Activated CD4-positive, alpha-beta T cell treated with anti-CD3 and anti-CD28 coated beads, Interleukin-2, amount 50 U/mL, for 48 hours (primary cell): ENCODE data around the gene SETX.

Experiments
- DNase-seq, 2 experiments: peaks; one replicate each; pipeline ENCODE4 v3.0.0-alpha.2; 2020

Gene SETX

DNA sequence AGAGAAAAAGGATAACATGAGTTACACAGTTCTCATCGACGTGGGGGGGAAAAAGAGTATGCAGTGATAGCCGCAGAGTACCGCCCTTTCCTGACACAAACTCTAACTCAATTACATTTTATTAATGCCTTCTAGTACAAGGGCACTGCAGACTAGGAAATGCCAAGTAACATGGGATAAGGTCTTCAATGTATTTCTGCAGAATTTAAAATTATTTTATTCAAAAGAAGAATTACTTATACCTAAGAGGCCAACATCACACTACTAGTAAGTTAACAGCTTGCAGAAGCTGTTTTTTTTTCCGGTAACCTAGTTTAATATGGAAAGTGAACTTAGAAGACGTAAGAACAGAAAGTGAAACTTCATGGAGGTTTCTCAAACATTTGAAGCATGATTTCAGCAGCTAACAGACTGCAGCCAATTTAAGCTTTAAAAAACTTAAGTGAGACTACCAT lies 3.9 kb downstream of the SETX start:
- peak in 1 of 2 experiments; percentile 22 for DNase-seq

DNA sequence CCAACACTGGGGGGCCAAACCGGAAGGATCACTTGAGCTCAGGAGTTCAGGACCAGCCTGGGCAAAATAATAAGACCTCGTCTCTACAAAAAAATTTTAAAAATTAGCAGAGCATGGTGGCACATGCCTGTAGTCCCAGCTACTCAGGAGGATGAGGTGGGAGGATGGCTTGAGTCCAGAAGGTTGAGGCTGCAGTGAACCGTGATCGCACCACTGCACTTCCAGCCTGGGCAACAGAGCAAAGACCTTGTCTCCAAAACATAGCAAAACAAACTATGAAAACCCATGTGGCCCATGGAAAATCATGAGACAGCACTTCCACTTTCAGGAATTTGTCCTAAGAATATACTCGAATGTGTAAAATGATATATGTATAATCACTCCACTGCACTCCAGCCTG lies 6.1 kb downstream of the SETX start:
- no peak for DNase-seq

GRCh38 chr9:132346177-132346576 lies 8.6 kb downstream of the SETX start:
- DNase-seq = no peak

- DNase-seq = no peak
These were observed 13.5 kb downstream of the SETX start for GRCh38 chr9:132341177-132341840.

GRCh38 chr9:132334364-132334763 lies 20.4 kb downstream of the SETX start:
- no peak for DNase-seq

GRCh38 chr9:132333556-132333955 lies 21.2 kb downstream of the SETX start:
- DNase-seq = no peak

- DNase-seq = no peak
These were observed 26.2 kb downstream of the SETX start for GRCh38 chr9:132328580-132328979.

DNA sequence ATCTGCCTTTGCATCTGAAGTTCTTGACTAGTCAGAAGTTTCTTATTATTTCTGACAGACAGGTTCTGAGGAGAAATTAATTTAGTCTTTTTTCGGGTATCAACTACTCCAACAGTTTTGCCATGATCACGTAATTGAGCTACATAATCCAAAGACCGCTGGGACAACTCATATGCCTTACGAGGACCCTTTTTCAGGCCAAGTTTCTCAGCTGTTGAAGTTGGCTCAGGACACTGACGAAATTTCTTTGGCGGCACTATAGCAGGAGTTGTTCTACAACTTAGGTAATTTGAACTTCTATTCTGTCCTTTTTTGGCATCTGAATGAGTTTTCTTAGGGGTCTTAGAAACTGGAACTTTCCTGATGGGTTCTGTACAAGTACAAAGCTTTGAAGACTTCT lies 27.2 kb downstream of the SETX start:
- DNase-seq = no peak

DNA sequence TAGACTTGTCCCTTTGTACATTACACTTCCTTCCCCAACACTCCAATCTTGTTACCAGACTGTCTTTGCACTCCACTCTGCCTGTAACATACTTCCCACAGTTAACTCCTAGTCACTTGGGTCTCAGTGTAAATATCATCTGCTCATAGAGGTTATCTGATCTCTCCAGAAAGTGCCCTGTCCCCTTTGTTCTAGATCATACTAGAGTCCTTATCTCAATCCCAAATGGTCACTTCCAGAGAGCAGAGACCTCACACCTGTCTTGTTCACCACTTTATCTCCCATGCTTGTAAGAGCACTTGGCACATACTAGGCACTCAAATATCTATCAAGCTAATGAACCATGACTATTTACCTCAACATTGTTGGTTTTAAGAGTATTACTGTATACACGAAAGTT lies 30.4 kb downstream of the SETX start:
- DNase-seq = no peak

- DNase-seq = no peak
These were observed 35.2 kb downstream of the SETX start for GRCh38 chr9:132319421-132320110.

DNA sequence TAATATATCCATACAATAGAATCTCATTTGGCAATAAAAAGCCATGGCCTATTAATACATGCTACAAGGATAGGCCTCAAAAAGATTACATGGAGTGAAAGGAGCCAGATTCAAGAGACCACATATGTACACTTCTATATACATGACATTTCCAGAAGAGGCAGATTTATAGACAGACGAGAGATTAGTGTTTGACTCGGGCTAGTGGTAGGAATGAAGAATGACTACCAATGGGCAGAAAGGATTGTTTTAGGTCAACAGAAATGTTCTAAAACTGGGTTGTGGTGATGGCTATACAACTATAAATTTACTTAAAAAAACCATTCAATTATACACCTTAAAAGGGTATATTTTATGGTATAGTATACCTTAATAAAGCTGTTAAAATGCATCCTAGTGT lies 41.9 kb downstream of the SETX start:
- no peak for DNase-seq

DNA sequence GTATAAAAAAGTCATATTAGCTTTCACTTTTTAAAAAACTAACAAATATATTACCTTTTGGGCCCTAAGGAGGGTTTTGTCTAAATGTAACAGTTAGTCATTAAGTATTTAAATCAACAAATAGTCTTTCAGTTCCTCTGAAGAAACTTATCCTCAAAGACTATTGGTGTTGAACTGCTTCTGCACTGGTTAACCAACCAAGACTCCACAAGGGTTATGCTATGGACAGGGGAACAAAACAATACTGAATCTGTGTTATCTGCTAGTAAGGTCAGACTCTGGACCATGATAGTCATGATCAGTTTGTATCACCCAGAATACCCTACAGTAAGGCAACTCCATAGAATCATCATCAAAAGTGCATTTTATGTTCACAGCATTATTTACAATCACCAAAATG lies 42.4 kb downstream of the SETX start:
- no peak for DNase-seq

GRCh38 chr9:132311978-132312377 lies 42.8 kb downstream of the SETX start:
- no peak for DNase-seq

DNA sequence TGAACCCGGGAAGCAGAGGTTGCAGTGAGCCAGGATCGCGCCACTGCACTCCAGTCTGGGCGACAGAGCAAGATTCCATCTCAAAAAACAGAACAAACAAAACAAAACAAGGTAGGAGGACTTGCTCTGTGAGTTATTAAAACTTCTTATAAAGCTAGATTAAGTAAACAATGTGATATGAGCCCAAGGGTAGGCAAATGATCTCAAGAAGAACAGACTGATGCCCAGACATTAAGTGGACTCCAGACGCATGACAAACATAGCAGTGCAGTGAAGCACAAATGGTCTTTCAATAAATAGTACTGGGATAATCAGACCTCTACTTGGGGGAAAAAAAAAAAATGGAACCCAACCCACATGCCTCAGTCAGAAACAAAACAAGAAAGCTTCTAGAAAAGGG lies 45.7 kb downstream of the SETX start:
- no peak for DNase-seq

DNA sequence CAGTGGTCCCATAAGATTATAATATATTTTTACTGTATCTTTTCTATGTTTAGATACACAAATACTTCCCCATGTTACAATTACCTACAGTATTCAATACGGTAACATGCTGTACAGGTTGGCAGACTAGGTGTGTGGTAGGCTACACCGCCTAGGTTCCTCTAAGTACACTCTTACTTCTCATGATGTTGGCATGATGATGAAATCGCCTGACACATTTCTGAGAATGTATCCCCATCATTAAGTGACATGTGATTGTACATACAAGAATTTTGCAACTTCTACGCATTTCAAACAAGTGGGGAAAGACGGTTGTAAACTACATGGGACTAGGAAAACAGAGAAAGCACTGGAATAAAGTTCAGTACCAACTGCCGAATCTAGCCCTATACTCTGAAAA lies 53.3 kb downstream of the SETX start:
- no peak for DNase-seq

DNA sequence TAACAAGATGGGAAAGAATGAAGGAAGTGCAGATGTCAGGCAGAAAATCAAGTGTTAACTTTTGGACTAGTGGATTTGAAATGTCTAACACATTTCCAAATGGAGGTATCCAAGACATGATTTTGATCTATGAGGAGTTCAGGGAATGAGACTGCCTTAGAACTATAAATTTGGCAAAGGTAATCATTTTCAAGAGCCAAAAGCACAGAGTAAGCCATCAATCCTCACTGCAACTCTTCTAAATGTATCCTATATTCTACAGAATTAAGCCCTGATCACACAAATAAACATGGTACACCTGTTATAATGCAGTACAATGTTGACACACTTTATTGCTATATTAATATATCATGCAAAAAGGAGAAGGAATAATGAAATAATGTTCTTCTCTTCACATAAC lies 55.6 kb downstream of the SETX start:
- DNase-seq = no peak

DNA sequence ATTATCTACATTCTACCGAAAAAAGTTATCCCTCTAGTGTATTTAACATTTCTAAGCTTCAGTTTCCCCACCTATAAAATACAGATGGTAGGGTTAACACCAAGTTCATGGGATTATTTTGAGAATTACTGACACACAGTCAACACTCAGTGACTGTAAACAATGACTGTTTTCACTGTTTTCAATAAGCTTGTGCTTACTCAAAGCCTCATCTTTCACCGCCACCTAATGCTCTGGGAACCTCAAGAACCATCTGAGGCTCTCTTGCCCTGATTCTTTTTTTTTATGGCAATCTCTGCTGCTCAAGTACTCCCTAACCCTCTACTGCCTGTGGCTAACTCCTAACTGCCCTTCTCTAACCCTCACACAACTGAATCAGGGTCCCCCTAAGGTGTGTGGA lies 59.6 kb downstream of the SETX start:
- no peak for DNase-seq

DNA sequence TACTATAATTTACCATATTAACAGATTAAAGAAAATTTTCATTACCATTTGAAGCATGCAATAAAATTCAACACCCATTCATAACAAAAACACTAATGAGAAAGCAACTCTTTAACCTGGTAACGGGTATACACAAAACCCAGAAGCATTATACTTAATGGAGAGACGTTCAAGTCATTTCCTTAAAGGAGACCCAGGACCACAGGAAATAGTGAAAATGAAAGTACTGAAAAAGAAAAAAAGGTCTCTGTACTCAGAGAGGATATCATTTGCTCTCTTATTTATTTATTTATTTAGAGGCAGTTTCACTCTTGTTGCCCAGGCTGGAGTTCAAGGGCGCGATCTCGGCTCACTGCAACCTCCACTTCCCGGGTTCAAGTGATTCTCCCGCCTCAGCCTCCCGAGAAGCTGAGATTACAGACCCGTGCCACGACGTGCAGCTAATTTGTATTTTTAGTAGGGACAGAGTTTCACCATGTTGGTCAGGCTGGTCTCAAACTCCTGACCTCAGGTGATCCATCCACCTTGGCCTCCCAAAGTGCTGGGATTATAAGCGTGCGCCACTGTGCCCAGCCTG lies 61.6 kb downstream of the SETX start:
- DNase-seq = no peak

- DNase-seq = no peak
These were observed 65.8 kb downstream of the SETX start for GRCh38 chr9:132288966-132289365.

DNA sequence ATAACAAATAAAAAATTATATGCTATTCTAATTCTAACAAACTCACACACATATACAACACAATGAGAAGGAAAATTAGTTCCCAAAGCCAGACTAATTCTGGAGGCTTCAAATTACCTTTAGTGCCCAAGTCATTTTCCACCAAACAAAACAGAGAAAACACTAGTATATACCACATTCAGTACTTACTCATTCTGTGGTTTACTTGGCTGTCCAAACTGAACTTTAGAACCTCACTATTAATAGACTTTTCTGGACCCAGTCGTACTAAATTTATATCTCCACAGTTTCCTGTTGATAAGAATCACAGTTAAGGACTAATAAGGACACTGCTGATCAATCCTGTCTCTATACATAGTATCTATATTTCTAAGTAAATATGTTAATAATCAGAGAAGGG lies 66.4 kb downstream of the SETX start:
- DNase-seq = no peak

DNA sequence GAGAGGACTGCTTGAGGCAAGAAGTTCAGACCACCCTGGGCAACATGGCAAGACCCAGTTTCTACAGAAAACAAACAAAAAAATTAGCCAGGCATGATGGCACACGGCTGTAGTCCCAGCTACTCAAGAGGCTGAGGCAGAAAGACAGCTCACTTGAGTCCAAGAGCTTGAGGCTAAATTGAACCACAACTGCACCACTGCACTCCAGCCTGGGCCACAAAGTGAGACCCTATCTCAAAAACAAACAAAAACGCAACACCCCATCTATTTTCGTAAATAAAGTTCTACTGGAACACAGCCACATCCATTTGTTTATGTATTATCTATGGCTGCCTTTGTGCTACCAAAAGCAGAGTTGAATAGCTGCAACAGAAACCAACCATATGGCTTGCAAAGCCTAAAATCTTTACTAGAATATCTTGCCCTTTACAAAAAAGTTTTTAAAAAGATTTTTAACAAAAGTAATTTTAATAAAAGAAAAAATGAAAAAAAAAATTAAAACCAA lies 67.5 kb downstream of the SETX start:
- DNase-seq = no peak

DNA sequence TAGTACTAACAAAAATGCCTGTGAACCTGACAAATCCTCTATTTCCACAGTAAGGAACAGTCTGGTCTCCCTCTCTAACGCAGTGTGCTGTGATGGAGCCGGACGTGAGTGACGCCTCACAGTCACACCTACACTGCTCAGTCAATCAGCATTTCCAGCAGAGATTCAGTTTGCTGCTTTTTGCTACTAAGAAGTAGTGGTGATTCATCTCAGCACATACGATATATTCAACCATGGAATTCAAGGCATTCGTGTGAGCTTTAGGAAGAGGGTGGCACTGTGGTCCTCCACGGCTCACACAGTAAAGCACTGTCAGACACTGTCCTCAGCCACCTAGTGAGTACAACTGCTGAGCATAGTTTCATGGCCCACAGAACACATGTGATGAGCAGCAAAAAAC lies 70.9 kb downstream of the SETX start:
- no peak for DNase-seq

DNA sequence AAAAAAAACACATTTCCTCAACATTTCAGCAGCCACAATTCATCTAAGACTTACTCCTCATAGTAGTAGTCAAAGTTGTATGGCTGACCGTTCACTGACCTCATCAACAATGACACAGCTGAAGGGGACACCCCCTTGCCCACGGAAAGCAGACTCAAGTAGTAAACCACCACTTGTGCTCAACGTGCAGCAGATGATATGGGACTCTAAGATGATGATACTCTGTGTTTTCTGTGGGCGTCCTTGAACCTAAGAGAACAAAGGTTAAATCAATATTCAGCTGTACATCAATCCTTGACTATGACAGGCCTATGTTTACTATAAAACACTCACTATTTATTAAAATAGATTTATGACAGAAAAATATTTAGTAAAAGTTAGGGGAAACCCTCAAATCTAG lies 71.6 kb downstream of the SETX start:
- DNase-seq = peak in 1 of 2 experiments; percentile 23

GRCh38 chr9:132274861-132275260 lies 79.9 kb downstream of the SETX start:
- no peak for DNase-seq
